HG03196 (cell line): ENCODE results near the gene GNB3.

ENCODE experiments used
- ATAC-seq: cut with Tn5 transposase; IDR thresholded peaks from one replicate; pipeline ENCODE4 v1.9.1; 2021; ENCODE audit not compliant: unreplicated experiment

Gene GNB3

GRCh38 chr12:6823182-6824084 lies 17.3 kb upstream of the GNB3 start:
- no peak for ATAC-seq

- ATAC-seq: no peak
Observed at GRCh38 chr12:6824085-6824775, 16.5 kb upstream of the GNB3 start.

GRCh38 chr12:6824901-6825381 lies 15.8 kb upstream of the GNB3 start:
- ATAC-seq: no peak

- ATAC-seq: no peak
Observed at GRCh38 chr12:6825398-6826124, 15.2 kb upstream of the GNB3 start.

GRCh38 chr12:6826125-6826733 lies 14.5 kb upstream of the GNB3 start:
- ATAC-seq: no peak

- no peak for ATAC-seq
Observed at GRCh38 chr12:6826734-6827436, 13.8 kb upstream of the GNB3 start.

GRCh38 chr12:6827437-6827911 lies 13.3 kb upstream of the GNB3 start:
- ATAC-seq: no peak

- no peak for ATAC-seq
Observed at GRCh38 chr12:6827982-6828780, 12.5 kb upstream of the GNB3 start, which contains the start of gene P3H3. Gene P3H3, plus strand, starts transcription at chr12:6828407. Its CDS starts 34 bp downstream, at chr12:6828441.

- ATAC-seq: no peak
Observed at GRCh38 chr12:6828781-6829535, 11.8 kb upstream of the GNB3 start.

- no peak for ATAC-seq
Observed at GRCh38 chr12:6829536-6830220, 11.0 kb upstream of the GNB3 start.

- ATAC-seq: no peak
Observed at GRCh38 chr12:6830286-6830890, 10.3 kb upstream of the GNB3 start.

- no peak for ATAC-seq
Observed at GRCh38 chr12:6830999-6831398, 9.7 kb upstream of the GNB3 start.

- no peak for ATAC-seq
Observed at GRCh38 chr12:6831450-6831995, 9.2 kb upstream of the GNB3 start.

GRCh38 chr12:6832125-6832524 lies 8.6 kb upstream of the GNB3 start:
- ATAC-seq: no peak

GRCh38 chr12:6833189-6833890 lies 7.4 kb upstream of the GNB3 start:
- ATAC-seq: no peak

- ATAC-seq: no peak
Observed at GRCh38 chr12:6834254-6834653, 6.5 kb upstream of the GNB3 start.

- ATAC-seq: no peak
Observed at GRCh38 chr12:6834873-6835272, 5.9 kb upstream of the GNB3 start.
